Measurements from ENCODE around the gene CSMD2.

The CSMD2 gene

DNA sequence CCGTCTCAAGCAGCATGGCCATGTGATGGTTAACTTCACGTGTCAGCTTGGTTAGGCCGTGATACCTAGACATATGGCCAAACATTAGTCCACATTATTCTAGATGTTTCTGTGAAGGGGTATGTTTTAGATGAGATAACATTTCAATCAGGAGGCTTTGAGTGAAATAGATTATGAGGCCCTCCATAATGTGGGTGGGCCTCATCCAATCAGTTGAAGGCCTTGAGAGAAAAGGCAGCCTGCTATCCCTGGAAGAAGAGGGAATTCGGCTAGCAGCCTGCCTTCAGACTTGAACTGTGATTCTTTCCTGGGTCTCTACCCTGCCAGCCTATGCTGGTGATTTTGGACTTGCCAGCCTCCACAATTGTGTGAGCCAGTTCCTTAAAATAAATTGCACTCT, 602.5 kb downstream of the CSMD2 start:
- TF ChIP-seq ZFP3 (CRISPR knock-in tag; IDR thresholded peaks at IDR 0.05) (no peak), ISL1 (CRISPR knock-in tag; IDR thresholded peaks at IDR 0.05) (no peak), TOX (CRISPR knock-in tag; IDR thresholded peaks at IDR 0.05; ENCODE audit: borderline replicate concordance) (no peak), PPARA (CRISPR knock-in tag; IDR thresholded peaks at IDR 0.05; ENCODE audit: borderline replicate concordance) (no peak), GLIS3 (CRISPR knock-in tag; IDR thresholded peaks at IDR 0.05) (no peak), ZFP30 (CRISPR knock-in tag; IDR thresholded peaks at IDR 0.05) (no peak), ZC3H10 (CRISPR knock-in tag; IDR thresholded peaks at IDR 0.05) (no peak), ZNF70 (CRISPR knock-in tag; IDR thresholded peaks at IDR 0.05) (no peak)
- TF ChIP-seq, protein P1, sequence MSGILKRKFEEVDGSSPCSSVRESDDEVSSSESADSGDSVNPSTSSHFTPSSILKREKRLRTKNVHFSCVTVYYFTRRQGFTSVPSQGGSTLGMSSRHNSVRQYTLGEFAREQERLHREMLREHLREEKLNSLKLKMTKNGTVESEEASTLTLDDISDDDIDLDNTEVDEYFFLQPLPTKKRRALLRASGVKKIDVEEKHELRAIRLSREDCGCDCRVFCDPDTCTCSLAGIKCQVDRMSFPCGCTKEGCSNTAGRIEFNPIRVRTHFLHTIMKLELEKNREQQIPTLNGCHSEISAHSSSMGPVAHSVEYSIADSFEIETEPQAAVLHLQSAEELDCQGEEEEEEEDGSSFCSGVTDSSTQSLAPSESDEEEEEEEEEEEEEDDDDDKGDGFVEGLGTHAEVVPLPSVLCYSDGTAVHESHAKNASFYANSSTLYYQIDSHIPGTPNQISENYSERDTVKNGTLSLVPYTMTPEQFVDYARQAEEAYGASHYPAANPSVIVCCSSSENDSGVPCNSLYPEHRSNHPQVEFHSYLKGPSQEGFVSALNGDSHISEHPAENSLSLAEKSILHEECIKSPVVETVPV (CRISPR knock-in tag; IDR thresholded peaks at IDR 0.05), result no peak
- no peak for ATAC-seq

DNA sequence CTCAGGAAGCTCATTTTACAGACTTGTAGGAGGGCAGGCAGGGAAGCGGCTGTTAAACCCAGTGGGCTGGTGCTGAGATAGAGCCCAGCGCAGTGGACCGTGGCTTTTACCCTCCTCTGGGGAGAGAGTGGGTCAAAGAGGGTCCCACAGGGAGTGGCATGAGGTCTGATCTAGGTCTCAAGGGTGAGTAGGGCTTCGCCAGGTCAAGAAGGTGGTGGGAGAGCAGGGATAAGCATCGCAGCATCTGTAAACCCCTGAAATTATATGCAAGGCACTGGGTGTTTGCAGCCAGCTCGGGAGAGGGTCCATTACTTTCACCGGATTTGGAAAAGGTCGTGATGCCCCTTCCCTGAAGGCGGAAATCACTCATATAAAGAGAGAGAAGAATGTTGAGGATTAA, 603.5 kb downstream of the CSMD2 start:
- no peak for ATAC-seq
- TF ChIP-seq CSDC2 (CRISPR knock-in tag; IDR thresholded peaks at IDR 0.05), result no peak
- no peak for TF ChIP-seq ZNF70 (CRISPR knock-in tag; IDR thresholded peaks at IDR 0.05)
- no peak for TF ChIP-seq BACH2 (CRISPR knock-in tag; IDR thresholded peaks at IDR 0.05; ENCODE audit: borderline replicate concordance)
- no peak for TF ChIP-seq ESRRG (CRISPR knock-in tag; IDR thresholded peaks at IDR 0.05)
- TF ChIP-seq ZNF565 (CRISPR knock-in tag; conservative IDR thresholded peaks at IDR 0.05; ENCODE audit: low read depth), result no peak
- no peak for TF ChIP-seq ARNTL (CRISPR knock-in tag; IDR thresholded peaks at IDR 0.05; ENCODE audit: borderline replicate concordance, low read depth)
- no peak for TF ChIP-seq GLIS3 (CRISPR knock-in tag; IDR thresholded peaks at IDR 0.05)
- no peak for TF ChIP-seq TCF4 (CRISPR knock-in tag; IDR thresholded peaks at IDR 0.05; ENCODE audit: borderline replicate concordance)
- no peak for TF ChIP-seq ZFP3 (CRISPR knock-in tag; IDR thresholded peaks at IDR 0.05)
- no peak for TF ChIP-seq PPARA (CRISPR knock-in tag; IDR thresholded peaks at IDR 0.05; ENCODE audit: borderline replicate concordance)
- TF ChIP-seq, protein P2, sequence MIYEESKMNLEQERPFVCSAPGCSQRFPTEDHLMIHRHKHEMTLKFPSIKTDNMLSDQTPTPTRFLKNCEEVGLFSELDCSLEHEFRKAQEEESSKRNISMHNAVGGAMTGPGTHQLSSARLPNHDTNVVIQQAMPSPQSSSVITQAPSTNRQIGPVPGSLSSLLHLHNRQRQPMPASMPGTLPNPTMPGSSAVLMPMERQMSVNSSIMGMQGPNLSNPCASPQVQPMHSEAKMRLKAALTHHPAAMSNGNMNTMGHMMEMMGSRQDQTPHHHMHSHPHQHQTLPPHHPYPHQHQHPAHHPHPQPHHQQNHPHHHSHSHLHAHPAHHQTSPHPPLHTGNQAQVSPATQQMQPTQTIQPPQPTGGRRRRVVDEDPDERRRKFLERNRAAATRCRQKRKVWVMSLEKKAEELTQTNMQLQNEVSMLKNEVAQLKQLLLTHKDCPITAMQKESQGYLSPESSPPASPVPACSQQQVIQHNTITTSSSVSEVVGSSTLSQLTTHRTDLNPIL (CRISPR knock-in tag; IDR thresholded peaks at IDR 0.05; ENCODE audit: low read depth), result no peak
- TF ChIP-seq, protein P3, sequence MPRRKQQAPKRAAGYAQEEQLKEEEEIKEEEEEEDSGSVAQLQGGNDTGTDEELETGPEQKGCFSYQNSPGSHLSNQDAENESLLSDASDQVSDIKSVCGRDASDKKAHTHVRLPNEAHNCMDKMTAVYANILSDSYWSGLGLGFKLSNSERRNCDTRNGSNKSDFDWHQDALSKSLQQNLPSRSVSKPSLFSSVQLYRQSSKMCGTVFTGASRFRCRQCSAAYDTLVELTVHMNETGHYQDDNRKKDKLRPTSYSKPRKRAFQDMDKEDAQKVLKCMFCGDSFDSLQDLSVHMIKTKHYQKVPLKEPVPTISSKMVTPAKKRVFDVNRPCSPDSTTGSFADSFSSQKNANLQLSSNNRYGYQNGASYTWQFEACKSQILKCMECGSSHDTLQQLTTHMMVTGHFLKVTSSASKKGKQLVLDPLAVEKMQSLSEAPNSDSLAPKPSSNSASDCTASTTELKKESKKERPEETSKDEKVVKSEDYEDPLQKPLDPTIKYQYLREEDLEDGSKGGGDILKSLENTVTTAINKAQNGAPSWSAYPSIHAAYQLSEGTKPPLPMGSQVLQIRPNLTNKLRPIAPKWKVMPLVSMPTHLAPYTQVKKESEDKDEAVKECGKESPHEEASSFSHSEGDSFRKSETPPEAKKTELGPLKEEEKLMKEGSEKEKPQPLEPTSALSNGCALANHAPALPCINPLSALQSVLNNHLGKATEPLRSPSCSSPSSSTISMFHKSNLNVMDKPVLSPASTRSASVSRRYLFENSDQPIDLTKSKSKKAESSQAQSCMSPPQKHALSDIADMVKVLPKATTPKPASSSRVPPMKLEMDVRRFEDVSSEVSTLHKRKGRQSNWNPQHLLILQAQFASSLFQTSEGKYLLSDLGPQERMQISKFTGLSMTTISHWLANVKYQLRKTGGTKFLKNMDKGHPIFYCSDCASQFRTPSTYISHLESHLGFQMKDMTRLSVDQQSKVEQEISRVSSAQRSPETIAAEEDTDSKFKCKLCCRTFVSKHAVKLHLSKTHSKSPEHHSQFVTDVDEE (CRISPR knock-in tag; IDR thresholded peaks at IDR 0.05), result no peak
- no peak for TF ChIP-seq RARB (CRISPR knock-in tag; IDR thresholded peaks at IDR 0.05)
- no peak for TF ChIP-seq ZFP30 (CRISPR knock-in tag; IDR thresholded peaks at IDR 0.05)
- TF ChIP-seq, protein P4, sequence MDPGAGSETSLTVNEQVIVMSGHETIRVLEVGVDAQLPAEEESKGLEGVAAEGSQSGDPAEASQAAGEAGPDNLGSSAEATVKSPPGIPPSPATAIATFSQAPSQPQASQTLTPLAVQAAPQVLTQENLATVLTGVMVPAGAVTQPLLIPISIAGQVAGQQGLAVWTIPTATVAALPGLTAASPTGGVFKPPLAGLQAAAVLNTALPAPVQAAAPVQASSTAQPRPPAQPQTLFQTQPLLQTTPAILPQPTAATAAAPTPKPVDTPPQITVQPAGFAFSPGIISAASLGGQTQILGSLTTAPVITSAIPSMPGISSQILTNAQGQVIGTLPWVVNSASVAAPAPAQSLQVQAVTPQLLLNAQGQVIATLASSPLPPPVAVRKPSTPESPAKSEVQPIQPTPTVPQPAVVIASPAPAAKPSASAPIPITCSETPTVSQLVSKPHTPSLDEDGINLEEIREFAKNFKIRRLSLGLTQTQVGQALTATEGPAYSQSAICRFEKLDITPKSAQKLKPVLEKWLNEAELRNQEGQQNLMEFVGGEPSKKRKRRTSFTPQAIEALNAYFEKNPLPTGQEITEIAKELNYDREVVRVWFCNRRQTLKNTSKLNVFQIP (CRISPR knock-in tag; IDR thresholded peaks at IDR 0.05; ENCODE audit: borderline replicate concordance, low read depth), result no peak
- TF ChIP-seq SNAI2 (CRISPR knock-in tag; IDR thresholded peaks at IDR 0.05), result no peak
- TF ChIP-seq ISL1 (CRISPR knock-in tag; IDR thresholded peaks at IDR 0.05), result no peak
- no peak for TF ChIP-seq ZNF8 (CRISPR knock-in tag; IDR thresholded peaks at IDR 0.05)
- TF ChIP-seq TOX (CRISPR knock-in tag; IDR thresholded peaks at IDR 0.05; ENCODE audit: borderline replicate concordance), result no peak

DNA sequence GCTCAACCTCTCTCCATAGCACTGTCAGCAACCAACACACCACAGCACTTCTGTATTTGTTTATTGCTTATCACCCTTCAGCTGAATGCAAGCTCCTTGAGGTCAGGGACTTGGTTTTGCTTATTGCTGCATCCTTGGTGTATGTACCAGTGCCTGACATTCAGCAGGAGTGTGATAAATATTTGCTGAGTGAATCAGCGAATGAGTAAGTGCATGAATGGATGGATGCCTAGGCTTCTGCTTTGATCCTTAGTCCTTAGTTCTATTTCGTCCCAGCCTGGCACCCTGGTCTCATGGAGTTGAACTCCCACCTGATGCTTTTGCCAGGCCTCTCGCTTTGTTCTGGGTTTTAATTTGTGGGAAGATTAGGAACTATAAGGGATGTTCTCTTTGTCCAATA, 604.4 kb downstream of the CSMD2 start:
- ATAC-seq, result no peak
- no peak for TF ChIP-seq GLIS3 (CRISPR knock-in tag; IDR thresholded peaks at IDR 0.05)
- no peak for TF ChIP-seq ZNF70 (CRISPR knock-in tag; IDR thresholded peaks at IDR 0.05)
- no peak for TF ChIP-seq BACH2 (CRISPR knock-in tag; IDR thresholded peaks at IDR 0.05; ENCODE audit: borderline replicate concordance)
- no peak for TF ChIP-seq ZNF8 (CRISPR knock-in tag; IDR thresholded peaks at IDR 0.05)
- TF ChIP-seq ZC3H10 (CRISPR knock-in tag; IDR thresholded peaks at IDR 0.05), result no peak
- TF ChIP-seq, protein P1 (CRISPR knock-in tag; IDR thresholded peaks at IDR 0.05), result no peak
- no peak for TF ChIP-seq ZFP30 (CRISPR knock-in tag; IDR thresholded peaks at IDR 0.05)
- TF ChIP-seq, protein P5, sequence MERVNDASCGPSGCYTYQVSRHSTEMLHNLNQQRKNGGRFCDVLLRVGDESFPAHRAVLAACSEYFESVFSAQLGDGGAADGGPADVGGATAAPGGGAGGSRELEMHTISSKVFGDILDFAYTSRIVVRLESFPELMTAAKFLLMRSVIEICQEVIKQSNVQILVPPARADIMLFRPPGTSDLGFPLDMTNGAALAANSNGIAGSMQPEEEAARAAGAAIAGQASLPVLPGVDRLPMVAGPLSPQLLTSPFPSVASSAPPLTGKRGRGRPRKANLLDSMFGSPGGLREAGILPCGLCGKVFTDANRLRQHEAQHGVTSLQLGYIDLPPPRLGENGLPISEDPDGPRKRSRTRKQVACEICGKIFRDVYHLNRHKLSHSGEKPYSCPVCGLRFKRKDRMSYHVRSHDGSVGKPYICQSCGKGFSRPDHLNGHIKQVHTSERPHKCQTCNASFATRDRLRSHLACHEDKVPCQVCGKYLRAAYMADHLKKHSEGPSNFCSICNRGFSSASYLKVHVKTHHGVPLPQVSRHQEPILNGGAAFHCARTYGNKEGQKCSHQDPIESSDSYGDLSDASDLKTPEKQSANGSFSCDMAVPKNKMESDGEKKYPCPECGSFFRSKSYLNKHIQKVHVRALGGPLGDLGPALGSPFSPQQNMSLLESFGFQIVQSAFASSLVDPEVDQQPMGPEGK (CRISPR knock-in tag; IDR thresholded peaks at IDR 0.05; ENCODE audit: borderline replicate concordance), result no peak
- no peak for TF ChIP-seq ISL1 (CRISPR knock-in tag; IDR thresholded peaks at IDR 0.05)
- TF ChIP-seq, protein P3 (CRISPR knock-in tag; IDR thresholded peaks at IDR 0.05), result no peak
- TF ChIP-seq ZFP3 (CRISPR knock-in tag; IDR thresholded peaks at IDR 0.05), result no peak
- TF ChIP-seq ARNTL (CRISPR knock-in tag; IDR thresholded peaks at IDR 0.05; ENCODE audit: borderline replicate concordance, low read depth), result no peak
- TF ChIP-seq RARB (CRISPR knock-in tag; IDR thresholded peaks at IDR 0.05), result no peak
- TF ChIP-seq TCF4 (CRISPR knock-in tag; IDR thresholded peaks at IDR 0.05; ENCODE audit: borderline replicate concordance), result no peak

Measured in SK-N-SH treated with all-trans-retinoic acid at 6 μM for 48 hours (cell line).